GM19328 (cell line): ENCODE data around the gene TBXAS1.
A peak's percentile ranks its signal among the peaks of the same experiment; 100 is the strongest.

Experiments
- ATAC-seq: cut with Tn5 transposase; IDR thresholded peaks from one replicate; pipeline ENCODE4 v1.9.1; 2021; ENCODE audit warnings: mild to moderate bottlenecking, moderate library complexity; ENCODE audit not compliant: unreplicated experiment

TBXAS1 gene

GRCh38 chr7:140061607-140061930, 232.5 kb downstream of the TBXAS1 start:
- ATAC-seq, result no peak

GRCh38 chr7:140062118-140062527, 233.1 kb downstream of the TBXAS1 start:
- ATAC-seq, result peak; percentile 33

- peak; percentile 92 for ATAC-seq
These were observed 233.7 kb downstream of the TBXAS1 start, which contains the start of gene PARP12 for GRCh38 chr7:140062528-140063299. PARP12 (minus strand) TSS chr7:140062951; CDS start chr7:140062847, 104 bp downstream.

GRCh38 chr7:140067052-140067451, 238.0 kb downstream of the TBXAS1 start:
- ATAC-seq, result no peak

- no peak for ATAC-seq
These were observed 239.0 kb downstream of the TBXAS1 start for GRCh38 chr7:140068033-140068432.

- no peak for ATAC-seq
These were observed 240.4 kb downstream of the TBXAS1 start for GRCh38 chr7:140069298-140069949.
